22Rv1 (cell line): ENCODE results near the gene BECN2.

Source experiments
- H3K27ac ChIP-seq: fragments of 450-650 bp; 2 replicates; pipeline ENCODE4 v1.5.1; 2017
- ZFX ChIP-seq: fragments of 450-650 bp; IDR thresholded peaks from 2 replicates; pipeline ENCODE4 v1.6.1; 2017; ENCODE audit warnings: antibody characterized with exemption, borderline replicate concordance
- TF ChIP-seq, protein P1 (sequence below): fragments of 450-650 bp; IDR thresholded peaks from 2 replicates; pipeline ENCODE4 v1.5.1; 2017; ENCODE audit warnings: mild to moderate bottlenecking

BECN2 gene, protein sequence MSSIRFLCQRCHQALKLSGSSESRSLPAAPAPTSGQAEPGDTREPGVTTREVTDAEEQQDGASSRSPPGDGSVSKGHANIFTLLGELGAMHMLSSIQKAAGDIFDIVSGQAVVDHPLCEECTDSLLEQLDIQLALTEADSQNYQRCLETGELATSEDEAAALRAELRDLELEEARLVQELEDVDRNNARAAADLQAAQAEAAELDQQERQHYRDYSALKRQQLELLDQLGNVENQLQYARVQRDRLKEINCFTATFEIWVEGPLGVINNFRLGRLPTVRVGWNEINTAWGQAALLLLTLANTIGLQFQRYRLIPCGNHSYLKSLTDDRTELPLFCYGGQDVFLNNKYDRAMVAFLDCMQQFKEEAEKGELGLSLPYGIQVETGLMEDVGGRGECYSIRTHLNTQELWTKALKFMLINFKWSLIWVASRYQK

DNA sequence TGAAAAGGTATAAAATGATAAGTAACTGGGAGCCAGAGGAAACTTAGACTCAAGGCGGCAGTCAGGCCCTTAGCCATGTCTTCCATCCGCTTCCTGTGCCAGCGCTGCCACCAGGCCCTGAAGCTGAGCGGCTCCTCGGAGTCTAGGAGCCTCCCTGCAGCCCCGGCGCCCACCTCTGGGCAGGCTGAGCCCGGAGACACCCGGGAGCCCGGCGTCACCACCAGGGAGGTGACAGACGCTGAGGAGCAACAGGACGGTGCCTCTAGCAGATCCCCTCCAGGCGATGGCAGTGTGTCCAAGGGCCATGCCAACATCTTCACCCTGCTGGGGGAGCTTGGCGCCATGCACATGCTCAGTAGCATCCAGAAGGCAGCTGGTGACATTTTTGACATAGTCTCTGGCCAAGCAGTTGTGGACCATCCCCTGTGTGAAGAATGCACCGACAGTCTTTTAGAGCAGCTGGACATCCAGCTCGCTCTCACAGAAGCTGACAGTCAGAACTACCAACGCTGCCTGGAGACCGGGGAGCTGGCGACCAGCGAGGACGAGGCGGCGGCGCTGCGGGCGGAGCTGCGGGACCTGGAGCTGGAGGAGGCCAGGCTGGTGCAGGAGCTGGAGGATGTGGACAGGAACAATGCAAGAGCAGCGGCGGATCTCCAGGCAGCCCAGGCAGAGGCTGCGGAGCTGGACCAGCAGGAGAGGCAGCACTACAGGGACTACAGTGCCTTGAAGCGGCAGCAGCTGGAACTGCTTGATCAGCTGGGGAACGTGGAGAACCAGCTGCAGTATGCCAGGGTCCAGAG is at the start of gene BECN2:
TSS of gene BECN2 (plus strand) at position 76 of the 803 bp plus-strand sequence. CDS start at position 76, 0 bp downstream.
- no peak for TF ChIP-seq ZFX
- TF ChIP-seq, protein P1, sequence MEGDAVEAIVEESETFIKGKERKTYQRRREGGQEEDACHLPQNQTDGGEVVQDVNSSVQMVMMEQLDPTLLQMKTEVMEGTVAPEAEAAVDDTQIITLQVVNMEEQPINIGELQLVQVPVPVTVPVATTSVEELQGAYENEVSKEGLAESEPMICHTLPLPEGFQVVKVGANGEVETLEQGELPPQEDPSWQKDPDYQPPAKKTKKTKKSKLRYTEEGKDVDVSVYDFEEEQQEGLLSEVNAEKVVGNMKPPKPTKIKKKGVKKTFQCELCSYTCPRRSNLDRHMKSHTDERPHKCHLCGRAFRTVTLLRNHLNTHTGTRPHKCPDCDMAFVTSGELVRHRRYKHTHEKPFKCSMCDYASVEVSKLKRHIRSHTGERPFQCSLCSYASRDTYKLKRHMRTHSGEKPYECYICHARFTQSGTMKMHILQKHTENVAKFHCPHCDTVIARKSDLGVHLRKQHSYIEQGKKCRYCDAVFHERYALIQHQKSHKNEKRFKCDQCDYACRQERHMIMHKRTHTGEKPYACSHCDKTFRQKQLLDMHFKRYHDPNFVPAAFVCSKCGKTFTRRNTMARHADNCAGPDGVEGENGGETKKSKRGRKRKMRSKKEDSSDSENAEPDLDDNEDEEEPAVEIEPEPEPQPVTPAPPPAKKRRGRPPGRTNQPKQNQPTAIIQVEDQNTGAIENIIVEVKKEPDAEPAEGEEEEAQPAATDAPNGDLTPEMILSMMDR: peak; percentile 78

DNA sequence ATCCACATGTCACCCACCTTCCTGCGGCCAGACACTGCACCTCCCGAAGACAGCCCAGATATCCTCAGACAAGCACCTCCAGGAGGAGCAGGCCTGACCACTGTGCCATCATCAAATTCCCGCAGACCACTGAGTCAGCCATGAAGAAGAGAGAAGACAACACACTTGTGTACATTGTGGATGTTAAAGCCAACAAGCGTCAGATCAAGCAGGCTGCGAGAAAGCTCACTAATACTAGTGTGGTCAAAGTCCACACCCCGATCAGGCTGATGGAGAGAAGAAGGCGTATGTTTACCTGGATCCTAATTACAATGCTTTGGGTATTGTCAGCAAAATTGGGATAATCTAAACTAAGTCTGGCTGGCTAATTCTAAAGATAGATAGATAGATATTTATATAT is 41.4 kb upstream of the BECN2 start:
- H3K27ac ChIP-seq: no peak overlapping the region
- TF ChIP-seq ZFX: no peak
- TF ChIP-seq, protein P1: no peak

More for the DNA sequence above, at the start of gene BECN2:
- no peak within 1 kb of the TSS for H3K27ac ChIP-seq

DNA sequence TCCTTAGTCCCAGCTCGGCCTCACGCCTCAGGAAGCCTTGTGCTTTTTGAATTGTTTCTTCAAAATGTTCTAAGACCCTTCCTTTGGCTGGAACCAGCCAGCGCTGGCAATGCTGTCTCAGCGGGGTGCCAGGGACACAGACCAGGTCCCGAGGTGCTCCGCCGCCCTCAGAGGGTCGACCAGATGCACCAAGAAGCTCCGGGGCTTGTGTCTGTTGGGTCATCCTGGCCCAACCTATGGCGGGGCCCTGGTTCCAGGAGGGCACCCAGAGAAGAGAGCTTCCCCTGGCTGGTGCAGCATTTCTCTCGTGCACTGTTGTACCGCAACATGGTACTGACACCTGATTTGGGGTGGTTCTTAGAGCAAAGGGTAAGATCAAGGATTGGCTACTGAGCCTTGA is 40.1 kb upstream of the BECN2 start:
- no peak for TF ChIP-seq ZFX
- TF ChIP-seq, protein P1: no peak
- H3K27ac ChIP-seq: no peak overlapping the region

DNA sequence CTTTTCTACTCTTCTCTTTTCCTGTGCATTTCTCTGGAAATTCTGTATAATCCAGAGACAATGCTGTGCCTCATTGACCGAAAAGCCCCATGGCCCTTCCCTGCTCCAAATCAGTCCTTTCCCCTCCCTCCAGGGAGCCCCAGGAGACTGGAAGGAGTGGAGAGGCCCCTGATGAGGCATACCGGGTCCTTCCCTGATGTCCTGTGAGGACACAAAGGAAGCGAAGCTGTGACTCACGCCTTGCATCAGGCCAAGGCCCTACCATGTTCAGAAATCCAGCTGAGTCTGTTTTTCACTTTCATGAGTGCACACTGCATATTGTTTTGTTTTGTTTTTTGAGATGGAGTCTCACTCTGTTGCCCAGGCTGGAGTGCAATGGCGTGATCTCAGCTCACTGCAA is 38.7 kb upstream of the BECN2 start:
- TF ChIP-seq, protein P1: no peak
- TF ChIP-seq ZFX: no peak
- H3K27ac ChIP-seq: no peak overlapping the region

DNA sequence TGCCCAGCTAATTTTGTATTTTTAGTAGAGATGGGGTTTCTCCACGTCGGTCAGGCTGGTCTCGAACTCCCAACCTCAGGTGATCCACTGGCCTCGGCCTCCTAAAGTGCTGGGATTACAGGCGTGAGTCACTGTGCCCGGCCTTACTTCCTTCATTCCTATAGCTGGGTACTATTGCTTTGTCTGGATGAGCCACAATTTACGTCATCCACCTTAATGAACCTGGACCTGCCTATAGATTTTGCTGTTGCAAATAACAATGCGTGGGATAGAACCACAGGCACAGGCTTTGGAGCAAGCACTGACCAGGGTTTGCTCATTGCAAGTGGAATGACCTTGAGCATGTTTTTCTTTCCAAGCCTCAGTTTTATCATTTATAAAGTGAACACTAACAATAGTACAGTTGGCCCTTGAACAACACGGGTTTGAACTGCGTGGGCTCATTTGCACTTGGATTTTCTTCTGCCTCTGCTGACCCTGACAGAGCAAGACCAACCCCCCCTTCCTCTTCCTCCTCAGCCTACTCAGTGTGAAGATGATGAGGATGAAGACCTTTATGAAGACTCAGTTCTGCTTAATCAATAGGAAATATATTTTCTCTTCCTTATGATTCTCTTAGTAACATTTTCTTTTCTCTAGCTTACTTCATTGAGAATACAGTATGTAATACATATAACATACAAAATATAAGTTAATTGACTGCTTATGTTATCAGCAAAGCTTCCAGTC is 33.3 kb upstream of the BECN2 start:
- TF ChIP-seq, protein P1: no peak
- no peak for TF ChIP-seq ZFX
- no peak overlapping the region for H3K27ac ChIP-seq

DNA sequence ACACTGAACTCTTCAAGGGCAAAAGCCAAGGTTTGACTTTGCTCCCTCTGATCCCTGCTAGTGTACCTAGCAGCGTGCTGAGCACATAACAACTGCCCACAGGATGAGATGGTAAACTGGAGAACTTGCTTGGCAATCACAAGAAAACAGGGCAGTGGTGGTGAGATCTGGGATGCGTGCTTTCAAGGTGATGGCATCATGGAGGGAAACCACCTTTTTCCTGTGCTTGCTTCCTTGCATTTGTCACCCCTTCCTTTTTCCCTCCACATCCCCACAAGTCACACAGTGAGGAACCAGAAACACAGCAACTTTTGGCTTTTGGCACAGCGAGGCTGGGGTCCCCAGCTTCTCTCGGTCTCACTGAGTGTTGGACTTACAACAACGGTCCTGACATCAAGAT is 31.4 kb upstream of the BECN2 start:
- TF ChIP-seq, protein P1: no peak
- TF ChIP-seq ZFX: no peak
- no peak overlapping the region for H3K27ac ChIP-seq
